GF-D8 (cell line): ENCODE measurements around the gene WDR73.

Source experiments
- DNase-seq: peaks from one replicate; lab custom pipeline; 2025; lab: John Stamatoyannopoulos, UW

Gene WDR73

DNA sequence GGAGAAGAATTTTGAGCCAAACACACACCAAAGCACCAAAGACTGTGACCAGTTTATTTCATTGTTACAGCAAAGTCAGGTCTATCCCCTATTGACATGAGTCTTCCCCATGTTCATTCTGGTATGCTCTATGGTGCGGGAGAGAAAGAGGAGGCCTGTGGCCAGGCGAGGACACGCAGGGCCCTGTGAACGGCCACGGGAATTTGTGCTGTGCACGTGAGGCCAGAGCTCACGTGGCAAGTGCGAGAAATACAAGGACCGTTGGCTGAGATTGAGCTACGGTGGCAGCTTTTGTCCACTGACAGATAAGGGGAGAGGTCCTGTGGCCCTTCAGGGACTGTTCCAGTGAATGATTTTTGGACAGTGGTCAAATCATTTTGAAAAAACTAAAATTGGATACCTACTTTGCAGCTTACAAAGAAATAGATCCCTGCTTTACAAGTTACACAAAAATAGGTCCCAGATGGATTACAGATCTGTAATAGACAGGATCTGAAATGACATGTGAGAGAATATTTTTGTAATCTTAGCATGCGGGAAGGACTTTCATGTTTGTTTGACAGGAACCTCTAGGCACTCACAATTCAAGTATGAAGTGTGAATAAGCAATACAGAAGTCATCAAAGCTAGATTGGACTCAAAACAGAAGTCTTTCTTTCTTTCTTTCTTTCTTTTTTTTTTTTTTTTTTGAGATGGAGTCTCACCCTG is 44.1 kb downstream of the WDR73 start:
- DNase-seq: no peak

DNA sequence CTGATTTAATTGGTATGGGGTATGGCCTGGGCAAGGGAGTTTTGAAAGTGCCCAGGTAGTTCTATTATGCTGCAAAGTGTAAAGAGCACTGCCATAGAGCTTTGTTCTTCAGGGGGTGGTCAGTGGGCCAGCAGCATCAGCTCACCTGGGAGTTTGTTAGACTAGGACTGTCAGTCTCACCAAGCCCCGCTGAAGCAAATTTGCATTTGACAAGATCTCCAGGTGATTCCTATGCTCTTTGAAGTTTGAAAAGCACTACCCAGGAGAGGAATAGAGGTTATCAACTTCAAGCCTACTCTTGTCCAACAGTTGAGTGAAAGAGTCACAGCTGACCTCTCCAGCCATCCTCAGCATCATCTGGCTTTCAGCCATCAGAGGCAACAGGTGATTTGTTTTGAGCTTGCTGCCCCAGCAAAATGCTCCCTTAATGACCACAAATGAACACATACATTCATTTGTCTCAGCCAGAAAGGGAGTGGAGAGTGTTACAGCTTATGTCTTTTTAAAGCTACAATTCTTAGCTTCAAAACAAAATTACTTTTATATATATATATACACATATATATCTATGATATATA is 45.3 kb downstream of the WDR73 start:
- no peak for DNase-seq

DNA sequence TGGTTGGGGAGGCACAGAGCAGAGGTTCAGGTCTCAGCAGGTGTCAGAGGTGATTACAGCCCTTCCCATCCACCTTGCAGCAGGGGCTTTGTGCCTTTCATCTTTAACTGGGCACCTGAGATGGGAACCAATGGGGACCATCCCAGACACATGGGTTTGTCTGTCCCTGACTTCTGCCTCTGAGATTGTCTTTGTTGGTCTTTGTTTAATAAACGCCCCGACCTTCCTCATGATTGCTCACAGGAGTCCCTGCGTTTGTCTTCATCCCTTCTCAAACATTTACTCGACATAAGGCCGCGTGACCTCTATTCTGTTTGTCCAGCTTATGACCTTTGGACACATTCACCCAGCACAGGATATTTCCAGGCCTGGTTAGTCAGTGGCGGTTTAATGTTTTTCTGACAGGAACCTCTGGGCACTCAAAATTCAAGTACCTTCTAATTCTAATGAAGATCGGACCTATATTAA is 47.4 kb downstream of the WDR73 start:
- DNase-seq: no peak

DNA sequence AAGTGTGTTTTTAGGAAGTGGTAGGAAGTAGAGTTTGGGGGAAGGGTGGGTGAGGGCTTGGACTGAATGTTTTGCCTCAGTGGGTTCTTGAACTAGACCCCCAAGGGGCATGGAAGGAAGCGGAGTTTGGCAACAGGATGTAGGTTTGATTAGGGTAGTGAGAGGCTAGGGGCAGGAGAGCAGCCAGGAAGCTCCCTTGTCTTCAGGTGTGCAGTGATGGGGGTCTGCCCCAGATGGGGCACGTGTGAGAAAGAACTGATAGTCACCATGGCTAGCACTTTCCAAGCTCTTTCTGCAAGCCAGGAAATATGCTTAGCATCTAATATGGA is 48.6 kb downstream of the WDR73 start:
- DNase-seq: no peak

DNA sequence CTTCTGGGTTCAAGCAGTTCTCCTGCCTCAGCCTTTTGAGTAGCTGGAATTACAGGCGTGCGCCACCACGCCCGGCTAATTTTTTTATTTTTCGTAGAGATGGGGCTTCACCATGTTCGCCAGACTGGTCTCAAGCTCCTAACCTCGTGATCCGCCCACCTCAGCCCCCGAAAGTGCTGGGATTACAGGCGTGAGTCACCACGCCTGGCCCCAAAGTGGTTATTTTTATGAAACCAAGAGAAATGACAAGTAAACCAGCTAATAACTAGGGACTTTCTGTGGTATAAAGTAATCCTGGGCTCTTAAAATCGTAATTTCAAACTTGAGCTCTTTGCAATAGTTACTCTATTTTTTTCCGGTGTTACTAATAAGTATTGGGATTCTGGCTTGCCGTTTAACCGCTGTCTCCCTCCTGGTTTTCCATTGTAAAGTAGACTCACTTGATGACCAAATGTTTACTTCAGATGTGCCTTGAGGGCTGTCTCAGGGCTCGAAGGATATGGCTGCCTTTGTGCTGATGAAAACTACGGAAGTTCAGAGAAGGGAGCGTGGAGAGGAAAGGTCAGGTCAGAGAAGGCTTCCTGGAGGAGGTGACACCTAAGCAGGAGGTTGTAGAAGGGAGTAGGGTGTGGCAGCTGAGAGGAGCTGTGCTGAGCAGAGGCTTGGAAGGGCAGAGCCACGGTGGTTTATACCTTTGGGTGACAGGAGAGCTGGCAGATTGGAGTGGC is 49.1 kb downstream of the WDR73 start:
- no peak for DNase-seq

DNA sequence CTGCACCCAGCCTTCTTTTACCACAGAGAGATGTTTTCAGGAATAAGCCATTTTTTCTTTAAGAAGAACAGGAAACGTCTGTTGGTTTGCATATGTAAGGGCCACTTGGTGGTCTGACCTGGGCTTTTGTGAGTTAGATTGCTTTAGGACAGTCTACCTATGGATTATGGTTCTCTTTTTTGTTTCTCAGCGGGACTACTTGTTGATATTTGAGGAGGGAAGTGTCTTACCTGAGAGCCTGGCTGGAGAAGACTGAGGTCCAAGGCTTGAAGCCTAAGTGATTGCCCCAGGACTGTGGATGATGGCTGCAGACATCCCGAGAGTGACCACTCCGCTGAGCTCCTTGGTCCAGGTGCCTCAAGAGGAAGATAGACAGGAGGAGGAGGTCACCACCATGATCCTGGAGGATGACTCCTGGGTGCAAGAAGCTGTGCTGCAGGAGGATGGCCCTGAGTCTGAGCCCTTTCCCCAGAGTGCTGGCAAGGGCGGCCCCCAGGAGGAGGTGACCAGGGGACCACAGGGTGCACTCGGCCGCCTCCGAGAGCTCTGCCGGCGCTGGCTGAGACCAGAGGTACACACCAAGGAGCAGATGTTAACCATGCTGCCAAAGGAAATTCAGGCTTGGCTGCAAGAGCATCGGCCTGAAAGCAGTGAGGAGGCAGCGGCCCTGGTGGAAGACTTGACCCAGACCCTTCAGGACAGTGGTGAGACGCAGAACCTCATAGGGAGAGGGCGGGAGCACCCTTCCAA is 50.3 kb downstream of the WDR73 start:
- no peak for DNase-seq

DNA sequence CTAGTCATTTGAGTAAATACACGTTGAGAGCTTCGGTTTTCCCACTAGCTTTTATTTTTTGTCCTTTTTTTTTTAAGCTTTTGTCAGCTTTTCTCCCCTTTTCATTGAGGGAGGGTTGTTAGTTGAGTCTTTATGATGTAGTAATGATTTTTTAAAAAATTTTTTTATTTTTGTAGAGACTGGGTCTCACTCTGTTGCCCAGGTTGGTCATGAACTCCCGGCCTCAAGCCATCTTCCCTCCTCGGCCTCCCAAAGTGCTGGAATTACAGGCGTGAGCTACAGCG is 52.6 kb downstream of the WDR73 start:
- DNase-seq: no peak

DNA sequence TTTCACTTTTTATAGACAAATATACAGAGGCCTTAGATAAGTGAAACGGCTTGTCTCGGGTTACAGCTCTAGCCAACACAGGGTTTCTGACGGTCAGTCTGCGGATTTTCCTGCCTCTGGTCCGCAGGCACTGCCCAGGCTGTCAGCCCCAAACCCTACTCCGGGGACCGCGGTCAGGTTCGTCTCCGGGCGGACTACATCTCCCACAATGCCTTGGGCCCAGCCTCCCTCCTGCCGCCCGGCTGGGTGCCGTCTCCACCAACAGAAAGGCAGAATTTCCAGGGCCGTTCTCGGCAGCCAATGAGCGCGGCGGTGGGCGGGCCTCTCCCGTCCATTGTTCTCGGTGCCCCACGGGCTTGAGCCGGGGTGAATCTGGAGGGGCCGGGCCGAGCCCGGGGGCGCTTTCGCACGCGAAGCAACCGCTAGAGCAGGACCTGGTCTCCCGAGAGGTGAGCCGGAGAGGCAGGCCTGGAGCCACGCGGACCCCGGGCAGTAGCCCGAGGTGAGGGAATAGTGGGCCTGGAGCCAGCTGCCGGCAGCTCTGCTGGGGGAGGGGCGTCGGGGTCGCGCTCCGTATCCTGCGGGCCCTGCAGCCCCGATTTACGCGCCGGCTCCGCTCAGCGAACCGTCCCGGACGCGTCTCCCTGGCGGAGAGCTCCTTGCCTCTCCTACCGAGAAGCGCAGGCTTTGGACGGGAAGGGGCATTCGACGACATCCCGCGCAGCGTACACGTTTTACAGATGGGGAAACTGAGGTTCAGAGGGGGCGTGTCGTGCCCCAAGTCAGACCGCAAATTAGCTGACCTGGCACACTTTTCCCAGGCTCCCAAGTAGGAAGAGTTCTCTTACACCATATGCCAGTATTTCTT is 53.2 kb downstream of the WDR73 start, which contains the start of gene ZSCAN2:
ZSCAN2 (plus strand) TSS at position 323 of the 868 bp plus-strand sequence. CDS start 2,919 bp downstream, outside the sequence.
- DNase-seq: peak; percentile 71

DNA sequence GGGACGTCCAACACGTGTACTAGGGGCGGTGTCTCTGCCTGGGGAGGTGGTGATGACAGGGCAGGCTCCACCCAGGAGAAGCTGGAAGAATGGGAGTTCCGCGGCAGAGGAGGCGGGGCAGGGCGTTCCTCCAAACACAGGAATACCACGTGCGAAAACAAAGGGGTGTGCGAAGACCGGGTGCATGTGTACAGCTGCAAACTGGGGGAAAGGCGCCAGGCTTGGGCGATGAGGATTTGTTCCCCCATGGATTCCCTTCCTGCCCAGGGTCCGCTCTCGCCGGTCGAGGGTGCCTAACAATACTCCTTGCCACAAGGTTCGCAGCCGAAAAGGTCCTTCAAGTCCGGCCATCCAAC is 53.8 kb downstream of the WDR73 start:
- peak; percentile 48 for DNase-seq

DNA sequence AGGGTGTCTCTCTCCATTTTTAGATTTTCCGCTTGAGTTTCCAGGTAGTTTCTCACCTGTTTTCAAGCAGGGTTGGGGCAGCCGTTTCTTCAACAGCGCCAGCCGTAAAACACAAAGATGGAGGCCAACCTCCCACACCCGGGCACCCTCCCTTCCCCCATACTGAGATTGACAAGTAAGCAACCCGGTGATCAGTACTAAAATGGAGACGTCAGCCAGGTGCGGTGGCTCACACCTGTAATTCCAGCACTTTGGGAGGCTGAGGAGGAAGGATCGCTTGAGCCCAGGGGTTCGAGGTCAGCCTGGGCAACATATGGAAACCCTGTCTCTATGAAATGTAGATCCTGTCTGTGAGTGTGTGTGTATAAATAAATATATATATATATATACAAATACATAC is 54.2 kb downstream of the WDR73 start:
- DNase-seq: no peak

DNA sequence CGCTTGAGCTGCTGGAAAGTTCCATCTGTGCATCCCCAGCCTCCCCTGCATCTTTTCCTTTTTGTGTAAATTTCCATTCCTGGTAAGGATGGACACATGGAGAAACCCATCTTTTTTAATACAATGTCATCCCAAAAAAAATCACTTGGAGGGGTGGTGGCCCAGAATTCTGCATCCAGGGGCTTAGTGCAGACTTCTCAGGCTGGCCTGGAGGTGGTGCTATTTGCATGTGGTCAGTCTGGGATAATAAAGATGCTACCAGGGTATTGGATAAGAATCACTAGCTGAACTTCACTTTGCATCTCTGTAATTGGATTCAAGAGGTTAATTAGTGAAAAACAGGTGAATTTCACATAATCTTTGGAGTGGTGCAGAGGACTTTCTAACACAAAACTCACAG is 55.1 kb downstream of the WDR73 start:
- peak; percentile 34 for DNase-seq

DNA sequence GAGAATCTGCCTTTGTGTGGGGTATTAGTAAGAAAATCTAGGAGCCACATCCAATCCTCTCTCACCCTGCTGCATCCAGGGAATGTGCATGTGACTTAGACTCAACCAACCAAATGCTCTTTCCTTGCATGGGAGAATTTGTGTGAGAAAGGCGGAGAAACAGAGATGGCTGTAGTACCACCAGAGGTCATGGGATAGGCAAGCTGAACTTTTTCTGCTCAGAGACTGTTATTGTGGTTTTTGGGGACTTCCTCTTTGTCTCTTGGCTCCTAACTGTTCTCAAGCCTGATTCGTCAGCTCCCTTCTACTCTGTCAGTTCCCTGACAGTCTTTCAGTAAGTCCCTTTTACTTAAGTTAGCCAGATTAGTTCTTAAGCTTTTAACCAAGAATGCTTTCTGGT is 55.8 kb downstream of the WDR73 start:
- peak; percentile 92 for DNase-seq

DNA sequence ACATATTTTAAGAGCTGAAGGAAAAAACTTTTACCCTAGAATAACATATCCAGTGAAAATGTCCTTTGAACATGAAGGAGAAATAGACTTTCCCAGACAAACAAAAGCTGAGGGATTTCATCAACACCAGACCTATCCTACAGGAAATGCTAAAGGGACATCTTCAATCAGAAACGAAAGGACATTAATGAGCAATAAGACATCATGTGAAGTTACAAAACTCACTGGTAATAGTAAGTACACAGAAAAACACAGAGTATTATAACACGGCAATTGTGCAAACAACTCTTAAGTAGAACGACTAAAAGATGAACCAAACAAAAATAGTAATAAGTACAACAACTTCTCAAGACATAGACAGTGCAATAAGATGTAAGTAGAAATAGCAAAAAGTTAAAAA is 56.8 kb downstream of the WDR73 start:
- no peak for DNase-seq

DNA sequence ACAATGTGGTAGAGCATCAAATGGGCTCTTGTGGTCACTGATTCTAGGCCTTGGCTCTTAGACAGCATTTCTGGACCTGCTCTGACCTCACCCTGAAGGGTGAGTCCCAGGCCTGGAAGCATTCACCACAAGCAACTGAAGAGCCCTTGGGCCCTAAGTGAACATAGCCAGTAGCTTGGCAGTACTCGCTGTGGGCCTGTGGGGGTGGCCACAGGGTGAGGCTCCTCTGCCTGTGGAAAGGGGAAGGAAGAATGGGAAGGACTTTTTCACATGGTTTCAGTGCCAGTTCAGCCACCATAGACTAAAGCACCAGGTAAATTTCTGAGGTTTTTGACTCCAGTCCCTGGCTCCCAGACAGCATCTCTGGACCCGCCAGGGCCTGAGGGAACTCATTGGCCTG is 58.4 kb downstream of the WDR73 start:
- DNase-seq: no peak

DNA sequence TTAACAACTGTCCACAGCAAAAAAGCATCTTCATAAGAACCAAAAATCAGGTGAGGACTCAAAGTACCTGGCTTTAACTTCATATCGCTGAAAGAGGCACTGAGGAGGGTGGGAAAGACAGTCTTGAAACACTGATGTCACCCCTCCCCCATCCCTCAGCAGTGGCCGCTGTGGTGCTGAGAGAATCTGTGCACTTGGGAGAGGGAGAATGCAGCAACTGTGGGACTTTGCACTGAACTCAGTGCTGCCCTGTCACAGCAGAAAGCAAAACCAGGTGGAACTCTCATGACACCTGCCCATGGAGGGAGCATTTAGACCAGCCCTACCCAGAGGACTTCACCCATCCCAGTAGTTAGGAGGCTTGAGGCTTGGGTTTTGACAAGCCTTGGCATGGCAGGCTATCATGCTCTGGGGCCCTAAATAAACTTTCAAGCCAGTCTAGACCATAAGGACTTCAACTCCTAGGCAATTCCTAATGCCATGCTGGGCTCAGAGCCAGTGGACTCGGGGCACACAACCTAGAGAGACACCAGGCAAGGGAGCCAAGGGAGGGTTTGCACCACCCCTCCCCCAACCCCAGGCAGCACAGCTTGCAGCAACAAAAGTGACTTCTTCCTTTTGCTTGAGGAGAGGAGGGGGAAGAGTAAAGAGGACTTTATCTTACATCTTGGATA is 59.3 kb downstream of the WDR73 start:
- no peak for DNase-seq

DNA sequence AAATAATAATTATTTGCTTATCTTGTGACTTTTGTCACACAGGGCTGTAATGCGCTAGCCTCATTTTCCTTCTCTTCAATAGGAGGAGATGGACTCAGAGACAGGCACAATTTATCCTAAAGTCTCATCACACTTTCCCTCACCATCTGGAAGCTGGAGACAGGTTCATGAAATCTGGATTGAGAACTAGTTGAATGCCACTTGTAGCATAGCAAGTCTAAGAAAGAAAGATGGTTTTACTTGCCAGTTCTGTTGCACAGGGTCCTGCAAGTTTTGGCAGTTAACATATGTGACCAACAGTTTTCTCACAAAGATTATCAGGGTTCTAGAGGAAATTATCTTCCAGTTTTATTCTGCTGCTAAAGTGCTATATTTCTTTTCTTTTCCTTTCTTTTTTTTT is 62.3 kb downstream of the WDR73 start:
- DNase-seq: no peak

DNA sequence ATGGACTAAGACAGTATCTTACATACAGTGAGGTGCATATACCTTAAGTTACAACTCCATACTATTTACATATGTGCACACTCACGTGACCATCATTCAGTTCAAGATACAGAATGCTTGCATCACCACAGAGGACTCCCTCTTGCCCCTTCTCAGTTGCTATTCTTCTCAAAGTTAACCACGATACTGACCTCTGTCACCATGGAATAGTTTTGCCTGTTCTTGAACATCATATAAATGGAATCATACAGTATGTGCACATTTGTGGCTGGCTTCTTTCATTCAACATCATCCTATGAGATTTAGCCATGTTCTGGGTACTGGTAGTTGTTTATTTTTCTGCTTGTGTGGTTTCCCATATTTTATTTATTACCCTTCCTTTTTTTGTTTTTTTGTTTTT is 63.7 kb downstream of the WDR73 start:
- DNase-seq: no peak
